ENCODE measurements around the gene MXRA8. TPM values are rescaled to one million over a fixed set of nuclear protein-coding genes. Genes with fewer than 3 reads are reported as not detected.
A peak's percentile ranks its signal among the peaks of the same experiment; 100 is the strongest.

Gene MXRA8
- total RNA-seq, 1 donor from 2014 or later = 106 TPM

GRCh38 chr1:1353389-1354151 is 4.8 kb downstream of the MXRA8 start:
- peaks cover 15% of the 10 kb centered on the region for H3K27me3 ChIP-seq (ENCODE audit: control insufficient read depth, insufficient read depth, low read length)
- TF ChIP-seq CTCF (IDR thresholded peaks at IDR 0.05; ENCODE audit: insufficient read depth, low read length, poor library complexity, severe bottlenecking) = no peak
- no peak for DNase-seq (ENCODE audit: low read depth)
- H3K4me3 ChIP-seq (ENCODE audit: low read depth, low read length) = no peak overlapping the region
- H3K36me3 ChIP-seq (ENCODE audit: control insufficient read depth, insufficient read depth, low read length) = peaks cover 1% of the 10 kb centered on the region

GRCh38 chr1:1352786-1353388 is 5.5 kb downstream of the MXRA8 start:
- no peak for DNase-seq (ENCODE audit: low read depth)
- H3K36me3 ChIP-seq (ENCODE audit: control insufficient read depth, insufficient read depth, low read length) = peaks cover 1% of the 10 kb centered on the region
- TF ChIP-seq CTCF (IDR thresholded peaks at IDR 0.05; ENCODE audit: insufficient read depth, low read length, poor library complexity, severe bottlenecking) = no peak
- H3K27me3 ChIP-seq (ENCODE audit: control insufficient read depth, insufficient read depth, low read length) = peaks cover 15% of the 10 kb centered on the region
- no peak overlapping the region for H3K4me3 ChIP-seq (ENCODE audit: low read depth, low read length)

GRCh38 chr1:1351511-1352427 is 6.6 kb downstream of the MXRA8 start:
- H3K27me3 ChIP-seq (ENCODE audit: control insufficient read depth, insufficient read depth, low read length) = peaks cover 15% of the 10 kb centered on the region
- peaks cover 1% of the 10 kb centered on the region for H3K36me3 ChIP-seq (ENCODE audit: control insufficient read depth, insufficient read depth, low read length)
- no peak for TF ChIP-seq CTCF (IDR thresholded peaks at IDR 0.05; ENCODE audit: insufficient read depth, low read length, poor library complexity, severe bottlenecking)
- DNase-seq (ENCODE audit: low read depth) = no peak
- no peak overlapping the region for H3K4me3 ChIP-seq (ENCODE audit: low read depth, low read length)

DNA sequence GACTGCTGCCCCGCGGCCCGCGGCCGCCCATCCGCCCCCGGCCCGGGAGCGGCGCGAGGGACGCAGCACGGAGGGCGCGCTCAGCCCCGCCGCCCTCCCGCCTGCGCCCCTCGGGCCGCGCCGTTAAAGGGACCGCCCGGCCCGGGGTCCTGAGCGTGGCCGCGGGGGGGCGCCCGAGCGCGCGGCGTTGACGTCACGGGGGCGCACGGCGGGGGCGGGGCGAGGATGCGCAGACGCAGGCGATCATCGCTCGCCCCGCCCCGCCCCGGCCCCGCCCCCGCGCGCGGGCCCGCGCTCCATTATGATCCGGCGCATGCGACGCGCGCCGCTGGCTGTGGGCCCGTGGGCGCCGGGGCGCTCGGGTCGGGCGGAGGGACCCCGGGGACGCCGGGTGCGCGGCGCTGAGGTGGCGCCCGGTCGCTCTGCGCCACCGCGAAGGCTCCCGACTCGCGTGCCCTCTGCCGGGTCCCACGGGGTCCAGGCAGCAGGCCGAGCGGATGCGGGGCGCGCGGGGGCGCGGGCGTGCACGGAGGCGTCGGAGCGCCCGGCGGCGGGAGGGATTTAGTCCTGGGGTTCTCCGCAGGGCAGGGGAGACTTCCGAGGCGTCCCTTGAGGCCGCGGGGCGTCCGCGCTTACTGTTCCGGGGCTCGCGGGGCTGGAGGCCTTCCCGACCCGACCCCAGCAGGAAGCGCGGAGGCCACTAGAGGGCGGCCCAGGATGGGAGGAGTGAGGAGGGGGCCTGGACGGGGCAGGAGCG is 8.9 kb downstream of the MXRA8 start, which contains the start of gene DVL1:
DVL1 (minus strand) TSS at position 163 of the 757 bp plus-strand sequence. CDS start 353 bp downstream, outside the sequence.
- peaks cover 10% of the 10 kb centered on the region for H3K27me3 ChIP-seq (ENCODE audit: control insufficient read depth, insufficient read depth, low read length)
- peak within 1 kb of the TSS; percentile 86 for H3K4me3 ChIP-seq (ENCODE audit: low read depth, low read length)
- no peak for DNase-seq (ENCODE audit: low read depth)
- H3K36me3 ChIP-seq (ENCODE audit: control insufficient read depth, insufficient read depth, low read length) = peaks cover under 1% of the 10 kb centered on the region
- TF ChIP-seq CTCF (IDR thresholded peaks at IDR 0.05; ENCODE audit: insufficient read depth, low read length, poor library complexity, severe bottlenecking) = peak; percentile 56
